HepG2 (cell line): ENCODE results near the gene IMP3. TPM values are rescaled to one million over a fixed set of nuclear protein-coding genes. Genes with fewer than 3 reads are reported as not detected.

Experiments used
- ATAC-seq: fragments of 200-7000 bp; cut with Tn5 transposase; 3 replicates; pipeline ENCODE4 v1.9.1; 2020; ENCODE audit warnings: mild to moderate bottlenecking, moderate library complexity
- BruUV-seq: library from RNA; stranded (reverse); fragments of 400-500 nt; replicated peaks from 2 replicates; lab custom pipeline; 2021; lab: Mats Ljungman, UMichigan
- CTCF ChIA-PET: fragments of 300-600 bp; formaldehyde crosslinking; extraction: SDS; loops from one replicate; lab custom pipeline; 2021; ENCODE audit warnings: low total read pairs, inconsistent platforms, low intra/inter-chr PET ratio; lab: Yijun Ruan, JAX
- POLR2A ChIA-PET: fragments of 350-600 bp; sonication (Branson Sonifier 250); formaldehyde crosslinking; loops from one replicate; lab custom pipeline; 2020; ENCODE audit warnings: antibody characterized with exemption, inconsistent platforms; lab: Yijun Ruan, JAX
- DNase-seq: peaks from one replicate; pipeline ENCODE4 v3.0.0-alpha.2; 2015; ENCODE audit warnings: low spot score
- FAIRE-seq: peaks from 3 replicates; lab custom pipeline; 2011; peaks lifted over from hg19 to GRCh38; lab: Jason Lieb, UNC
- H2AFZ ChIP-seq: one replicate; pipeline ENCODE4 v1.6.1; 2011; ENCODE audit warnings: low read length, inconsistent platforms
- H3K27ac ChIP-seq: fragments of 300-600 bp; 3 replicates; pipeline ENCODE4 v1.8.0; 2011; ENCODE audit warnings: mixed run types, mild to moderate bottlenecking, mixed read lengths, low read length, inconsistent platforms; ENCODE audit not compliant: insufficient read depth; ENCODE audit errors: extremely low read length
- H3K27me3 ChIP-seq, 2 experiments: fragments of 200-600 bp in 1 of 2; 2 replicates in 1 of 2; 3 replicates in 1 of 2; pipeline versions ENCODE4 v1.6.0 to v1.8.0; 2011; ENCODE audit warnings: low read length in 2 of 2, mild to moderate bottlenecking in 2 of 2, moderate library complexity in 2 of 2, inconsistent platforms in 1 of 2; ENCODE audit not compliant: insufficient read depth in 2 of 2, control insufficient read depth in 1 of 2
- H3K36me3 ChIP-seq, 2 experiments: fragments of 200-600 bp in 1 of 2; replicated peaks in 1 of 2; 2 replicates in 1 of 2; 3 replicates in 1 of 2; pipeline versions ENCODE4 v1.5.1 to v1.8.0; 2011; ENCODE audit warnings: low read length in 2 of 2, inconsistent platforms in 1 of 2; ENCODE audit not compliant: insufficient read depth in 2 of 2, control insufficient read depth in 1 of 2
- H3K4me1 ChIP-seq: 2 replicates; pipeline ENCODE4 v1.5.1; 2012; ENCODE audit warnings: low read length, inconsistent platforms; ENCODE audit not compliant: insufficient read depth
- H3K4me2 ChIP-seq: 2 replicates; pipeline ENCODE4 v1.6.0; 2011; ENCODE audit warnings: low read depth, low read length, inconsistent platforms
- H3K4me3 ChIP-seq, 3 experiments: fragments of 200-600 bp in 1 of 3; sonication (generic), shearing (Covaris generic) in 1 of 3; replicated peaks in 1 of 3; 2 replicates each; pipeline ENCODE4 v1.5.1; 2011 to 2016; ENCODE audit warnings: low read length in 3 of 3, inconsistent platforms in 2 of 3, low read depth in 2 of 3, mild to moderate bottlenecking in 2 of 3, control low read depth in 1 of 3, mixed read lengths in 1 of 3; ENCODE audit not compliant: insufficient read depth in 1 of 3
- H3K79me2 ChIP-seq: one replicate; pipeline ENCODE4 v1.6.1; 2011; ENCODE audit warnings: low read length, inconsistent platforms; ENCODE audit not compliant: insufficient read depth
- H3K9ac ChIP-seq: 2 replicates; pipeline ENCODE4 v1.6.0; 2011; ENCODE audit warnings: mild to moderate bottlenecking, low read depth, low read length, inconsistent platforms; ENCODE audit not compliant: insufficient read depth
- H3K9me3 ChIP-seq: 2 replicates; pipeline ENCODE4 v1.5.1; 2012; ENCODE audit warnings: mild to moderate bottlenecking, low read length
- H4K20me1 ChIP-seq: 2 replicates; pipeline ENCODE4 v1.6.0; 2011; ENCODE audit warnings: inconsistent platforms, mild to moderate bottlenecking, low read length, moderate library complexity; ENCODE audit not compliant: insufficient read depth
- BCL3 ChIP-seq: sonication (generic); formaldehyde crosslinking; IDR thresholded peaks from 2 replicates; pipeline ENCODE4 v1.5.1; 2020; ENCODE audit warnings: mild to moderate bottlenecking, missing genetic modification reagents, moderate library complexity
- ELF3 ChIP-seq: IDR thresholded peaks from 2 replicates; pipeline ENCODE4 v1.6.1; 2016; ENCODE audit warnings: missing genetic modification reagents, missing compliant biosample characterization
- IRX3 ChIP-seq: sonication (generic); formaldehyde crosslinking; IDR thresholded peaks from 2 replicates; pipeline ENCODE4 v1.8.1; 2023; ENCODE audit warnings: mild to moderate bottlenecking, low read depth, missing genetic modification reagents, borderline replicate concordance
- KLF16 ChIP-seq, 2 experiments: sonication (generic) in 1 of 2; formaldehyde crosslinking in 1 of 2; IDR thresholded peaks; 2 replicates each; pipeline versions ENCODE4 v1.6.1 to v1.8.0; 2016 to 2023; ENCODE audit warnings: missing genetic modification reagents in 2 of 2, missing compliant biosample characterization in 1 of 2
- MED13 ChIP-seq: sonication (generic); formaldehyde crosslinking; IDR thresholded peaks from 2 replicates; pipeline ENCODE4 v1.5.0; 2020; ENCODE audit warnings: missing genetic modification reagents
- NFE2 ChIP-seq: sonication (generic); formaldehyde crosslinking; IDR thresholded peaks from 2 replicates; pipeline ENCODE4 v1.4.0; 2020; ENCODE audit warnings: missing genetic modification reagents
- NR1H2 ChIP-seq: sonication (generic); formaldehyde crosslinking; IDR thresholded peaks from 2 replicates; pipeline ENCODE4 v1.8.1; 2022; ENCODE audit warnings: low read depth, missing genetic modification reagents, borderline replicate concordance
- PAXIP1 ChIP-seq: sonication (generic); formaldehyde crosslinking; conservative IDR thresholded peaks from 2 replicates; pipeline ENCODE4 v1.4.0; 2020; ENCODE audit warnings: mild to moderate bottlenecking, missing genetic modification reagents, moderate library complexity
- SALL1 ChIP-seq: sonication (generic); formaldehyde crosslinking; IDR thresholded peaks from 2 replicates; pipeline ENCODE4 v1.8.0; 2022; ENCODE audit warnings: mild to moderate bottlenecking, missing genetic modification reagents
- SMARCE1 ChIP-seq: fragments of 450-650 bp; IDR thresholded peaks from 2 replicates; pipeline ENCODE4 v1.6.1; 2017; ENCODE audit warnings: borderline replicate concordance
- ZNF207 ChIP-seq: fragments of 450-650 bp; IDR thresholded peaks from 2 replicates; pipeline ENCODE4 v1.6.1; 2016; ENCODE audit warnings: antibody characterized with exemption, borderline replicate concordance
- ZNF224 ChIP-seq: sonication (generic); formaldehyde crosslinking; IDR thresholded peaks from 2 replicates; pipeline ENCODE4 v1.5.0; 2020; ENCODE audit warnings: mild to moderate bottlenecking, missing genetic modification reagents
- ZNF281 ChIP-seq: sonication (generic); formaldehyde crosslinking; IDR thresholded peaks from 2 replicates; pipeline ENCODE4 v1.4.0; 2020; ENCODE audit warnings: missing genetic modification reagents, borderline replicate concordance
- ZNF383 ChIP-seq: sonication (generic); formaldehyde crosslinking; IDR thresholded peaks from 2 replicates; pipeline ENCODE4 v1.4.0; 2020; ENCODE audit warnings: missing genetic modification reagents, mild to moderate bottlenecking, borderline replicate concordance
- ZNF674 ChIP-seq: sonication (generic); formaldehyde crosslinking; IDR thresholded peaks from 2 replicates; pipeline ENCODE4 v1.5.0; 2020; ENCODE audit warnings: low read depth, mild to moderate bottlenecking, missing genetic modification reagents
- ZNF790 ChIP-seq: sonication (generic); formaldehyde crosslinking; IDR thresholded peaks from 2 replicates; pipeline ENCODE4 v1.8.0; 2022; ENCODE audit warnings: missing genetic modification reagents, mild to moderate bottlenecking, borderline replicate concordance
- WGBS: methylation state at CpG from one replicate; pipeline ENCODE4 v1.1.6; 2017; ENCODE audit warnings: low lambda C conversion rate; 5-methylcytosine and 5-hydroxymethylcytosine counted together
- in situ Hi-C: cut with HindIII; loops from 2 replicates; pipeline ENCODE4 v1.10.0; 2017; ENCODE audit warnings: low pct_unique_long_range_greater_than_20kb; ENCODE audit not compliant: extremely low pct_ligation_motif_present
- intact Hi-C: fragments of 100-400 bp; cut with micrococcal nuclease; formaldehyde crosslinking; loops from one replicate; pipeline ENCODE4 v1.10.0; 2022; ENCODE audit not compliant: unreplicated experiment
- polyA plus RNA-seq, 8 experiments: library from polyadenylated mRNA; depleted of rRNA in 3 of 8; stranded (reverse) in 7 of 8; unstranded in 1 of 8; fragments of >200 nt; fragmentation: Illumina TruSeq in 4 of 8; extraction: Trizol in 4 of 8; gene quantifications; 2 replicates each; pipeline versions ENCODE4 v1.2.1 to v1.2.3, GENCODE V29; 2011 to 2016; ENCODE audit warnings: low read depth in 4 of 8, missing spikeins in 1 of 8, mixed read lengths in 1 of 8; ENCODE audit not compliant: insufficient read depth in 1 of 8
- total RNA-seq, 5 experiments: library from RNA; depleted of rRNA; stranded (reverse); fragments of >200 nt; fragmentation: Illumina TruSeq; extraction: Trizol; gene quantifications; 2 replicates each; pipeline ENCODE4 v1.2.3, GENCODE V29; 2016; ENCODE audit warnings: low read depth in 1 of 5

The IMP3 gene
- total and polyA plus RNA-seq, 2 of the 13 experiments (the other 11 are each of a cell fraction or from before 2014, with no cell fraction given): 38.3 to 143 TPM

GRCh38 chr15:75672646-75673425 lies 32.8 kb upstream of the IMP3 start:
- H3K4me1 ChIP-seq: peaks cover 53% of the 10 kb centered on the region
- ChIA-PET POLR2A (interaction anchor here (0.6 to 1.4 kb wide), 7 partner anchors 12 to 305 kb away, joined by 3 to 8 read pairs (median 5); partner anchors contain the start of genes IMP3, MAN2C1 and SNX33), CTCF (no interaction called here)
- FAIRE-seq (no peak), ATAC-seq (peak; percentile 73), DNase-seq (no peak)
- H3K9me3 ChIP-seq: no peaks in the 10 kb centered on the region
- H3K79me2 ChIP-seq: no peaks in the 10 kb centered on the region
- H3K9ac ChIP-seq: no peak overlapping the region; the same call in 1 of the 2 replicates
- H3K27me3 ChIP-seq: peaks cover 2 to 31% of the 10 kb centered on the region in 2 experiments; a peak in 3 of 5 replicates
- no peak overlapping the region for H3K27ac ChIP-seq
- peak overlapping the region in 1 of 3 experiments; percentile 46; a peak in 1 of 6 replicates for H3K4me3 ChIP-seq
- no peak overlapping the region for H2AFZ ChIP-seq
- no peaks in the 10 kb centered on the region for H4K20me1 ChIP-seq
- in situ Hi-C loops (no loop called here), intact Hi-C loops (no loop called here)
- BruUV-seq: no TSS peak
- no peaks in the 10 kb centered on the region for H3K36me3 ChIP-seq
- peak overlapping the region; percentile 67 for H3K4me2 ChIP-seq
- WGBS: 2% methylated on average over 9 of the region's 14 CpGs
- no peak for TF ChIP-seq ZNF383 (CRISPR knock-in tag)
- no peak for TF ChIP-seq NR1H2 (CRISPR knock-in tag)
- TF ChIP-seq SALL1 (CRISPR knock-in tag): 0 out of 2 replicates have a peak, but pooled peaks have one; percentile 9
- no peak for TF ChIP-seq KLF16 (CRISPR knock-in tag; IDR thresholded peaks at IDR 0.05)
- no peak for TF ChIP-seq ZNF207
- no peak for TF ChIP-seq SMARCE1
- no peak for TF ChIP-seq PAXIP1 (CRISPR knock-in tag)
- no peak for TF ChIP-seq ZNF224 (CRISPR knock-in tag)
- TF ChIP-seq ELF3 (CRISPR knock-in tag): no peak
- TF ChIP-seq ZNF674 (CRISPR knock-in tag): no peak
- TF ChIP-seq BCL3 (CRISPR knock-in tag): no peak
- no peak for TF ChIP-seq MED13 (CRISPR knock-in tag)
- no peak for TF ChIP-seq ZNF790 (CRISPR knock-in tag)
- 0 out of 2 replicates have a peak, but pooled peaks have one; percentile 22 for TF ChIP-seq ZNF281
- no peak for TF ChIP-seq IRX3
- no peak for TF ChIP-seq NFE2
